ENCODE data around the gene GPBP1L1.

GRCh38 chr1:45594412-45594811, 91.9 kb downstream of the GPBP1L1 start:
- no peak for TF ChIP-seq POLR2AphosphoS5 (IDR thresholded peaks at IDR 0.05; ENCODE audit: low read depth, low read length)
- TF ChIP-seq POLR2A (IDR thresholded peaks at IDR 0.05; ENCODE audit: low read depth, low read length) = no peak
- no peak for TF ChIP-seq SPI1 (IDR thresholded peaks at IDR 0.05; ENCODE audit: low read depth, low read length)
- no peak for TF ChIP-seq TAF1 (IDR thresholded peaks at IDR 0.05; ENCODE audit: low read depth, low read length)
- no peak for TF ChIP-seq POU2F2 (IDR thresholded peaks at IDR 0.05; ENCODE audit: low read depth, low read length)
- no peak for TF ChIP-seq PAX5 (IDR thresholded peaks at IDR 0.05; ENCODE audit: insufficient read depth, low read length, severe bottlenecking)

All from GM12891 (cell line).